UCSD-AML1 (cell line): ENCODE results near the gene EBLN2.

Source experiments
- DNase-seq: peaks from one replicate; lab custom pipeline; 2025; ENCODE audit not compliant: unreplicated experiment; lab: John Stamatoyannopoulos, UW

The EBLN2 gene

DNA sequence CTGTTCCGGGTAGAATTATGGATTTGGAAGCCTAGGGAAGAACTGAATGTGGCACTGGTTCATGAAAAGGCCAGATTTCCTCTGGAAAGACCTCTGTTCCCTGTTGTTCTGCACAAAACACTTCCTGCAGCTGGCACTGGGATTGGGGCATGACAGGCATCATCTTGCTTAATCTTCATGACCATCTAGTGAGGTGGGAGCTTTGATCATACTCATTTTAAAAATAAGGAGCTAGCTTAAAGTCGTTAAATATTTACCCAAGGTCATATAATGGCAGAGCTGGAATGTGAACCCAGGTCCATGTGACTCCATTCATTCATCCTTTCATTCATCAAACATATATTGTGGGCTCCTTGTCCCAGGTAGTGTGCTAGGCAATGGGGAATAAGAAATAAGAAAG lies 40.4 kb downstream of the EBLN2 start:
- DNase-seq: no peak

DNA sequence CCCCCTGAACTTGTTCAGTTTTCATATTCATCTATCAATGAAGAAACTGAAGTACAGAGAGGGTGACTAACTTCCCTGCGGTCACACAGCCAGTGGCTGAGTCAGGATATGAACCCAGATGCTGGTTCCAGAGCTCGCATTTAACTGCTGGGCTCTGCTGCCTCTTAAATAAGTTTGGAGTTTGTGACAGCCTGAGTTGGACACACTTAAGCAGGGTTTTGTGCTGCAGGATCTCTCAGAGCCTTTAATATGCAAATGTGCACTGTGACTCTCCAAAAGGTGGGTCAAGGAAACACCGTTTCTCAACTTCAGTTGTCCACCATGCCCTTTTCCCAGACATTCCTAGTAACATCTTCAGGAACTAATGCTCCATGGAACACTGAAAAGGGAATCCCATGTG lies 45.8 kb downstream of the EBLN2 start:
- DNase-seq: no peak

- DNase-seq: no peak
These were observed 46.3 kb downstream of the EBLN2 start for GRCh38 chr3:73107676-73108187.

DNA sequence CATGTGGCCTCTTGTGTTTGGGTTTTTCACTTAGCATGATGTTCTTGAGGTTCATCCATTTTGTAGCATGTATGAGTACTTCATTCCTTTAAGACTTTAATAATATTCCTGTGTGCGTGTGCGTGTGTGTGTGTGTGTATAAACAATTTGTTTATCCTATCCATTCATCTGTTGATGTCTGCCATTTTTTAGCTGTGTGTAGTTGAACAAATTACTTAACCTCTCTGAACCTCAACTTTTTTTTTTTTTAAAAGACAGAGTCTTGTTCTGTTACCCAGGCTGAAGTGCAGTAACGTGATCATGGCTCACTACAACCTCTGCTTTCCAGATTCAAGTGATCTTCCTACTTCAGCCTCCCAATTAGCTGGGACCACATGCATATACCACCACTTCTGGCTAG lies 47.3 kb downstream of the EBLN2 start:
- DNase-seq: no peak

- no peak for DNase-seq
These were observed 49.1 kb downstream of the EBLN2 start for GRCh38 chr3:73110530-73110929.
